CMK (cell line): ENCODE measurements around the gene TSPY1.
"Not testable (repeated sequence)": the region's sequence is repeated elsewhere in the genome, so short reads cannot be mapped to it uniquely, and the experiment has no call there.

Experiments
- DNase-seq: peaks from one replicate; pipeline ENCODE4 v3.0.0-alpha.2; 2010; ENCODE audit warnings: low read depth

Gene TSPY1

GRCh38 chrY:9466655-9467054 lies at the start of gene TSPY1:
Gene TSPY1 (plus strand): TSS chrY:9466955. CDS start chrY:9467001, 46 bp downstream.
- not testable (repeated sequence) for DNase-seq

GRCh38 chrY:9486967-9487366 lies 20.2 kb downstream of the TSPY1 start, which contains the start of gene TSPY9:
Gene TSPY9 (plus strand): TSS chrY:9487267. CDS start chrY:9487313, 46 bp downstream.
- DNase-seq: not testable (repeated sequence)

GRCh38 chrY:9504396-9504795 lies 37.6 kb downstream of the TSPY1 start:
- not testable (repeated sequence) for DNase-seq

- not testable (repeated sequence) for DNase-seq
These were observed 49.5 kb downstream of the TSPY1 start for GRCh38 chrY:9516287-9516686.
